Activated CD4-positive, alpha-beta memory T cell treated with anti-CD3 and anti-CD28 coated beads, Interleukin-2, amount 10 ng/mL, durations not matched to agents 7 days and 5 days (primary cell): ENCODE results near the gene B4GALT5. TPM values are rescaled to one million over a fixed set of nuclear protein-coding genes. Genes with fewer than 3 reads are reported as not detected.

Experiments
- CTCF ChIA-PET: fragments of 350-600 bp; sonication (Branson Sonifier 250); formaldehyde crosslinking; loops from one replicate; lab custom pipeline; 2021; ENCODE audit warnings: antibody characterized with exemption, inconsistent platforms; lab: Charles Lee
- POLR2A ChIA-PET: fragments of 350-600 bp; sonication (Branson Sonifier 250); formaldehyde crosslinking; loops from one replicate; lab custom pipeline; 2021; ENCODE audit warnings: antibody characterized with exemption; lab: Charles Lee
- DNase-seq: peaks from one replicate; pipeline ENCODE4 v3.0.0-alpha.2; 2020
- H3K27ac Mint-ChIP-seq: one replicate; pipeline ENCODE4 v1.8.0; 2021; ENCODE audit warnings: mild to moderate bottlenecking, mixed read lengths
- H3K27me3 Mint-ChIP-seq: one replicate; pipeline ENCODE4 v1.8.0; 2021; ENCODE audit warnings: mixed read lengths
- H3K36me3 Mint-ChIP-seq: one replicate; pipeline ENCODE4 v1.8.0; 2021; ENCODE audit warnings: low read depth, mixed read lengths
- H3K4me1 Mint-ChIP-seq: one replicate; pipeline ENCODE4 v1.8.0; 2021; ENCODE audit warnings: mixed read lengths
- H3K4me3 Mint-ChIP-seq: one replicate; pipeline ENCODE4 v1.8.0; 2021; ENCODE audit warnings: mild to moderate bottlenecking, mixed read lengths
- H3K9me3 Mint-ChIP-seq: one replicate; pipeline ENCODE4 v1.8.0; 2021; ENCODE audit warnings: mixed read lengths
- total RNA-seq, 2 experiments: library from RNA; stranded (reverse); gene quantifications; one replicate each; pipeline ENCODE4 v1.2.3, GENCODE V29; 2021

B4GALT5 gene
- total RNA-seq, 2 experiments from 2014 or later, result 21.6 to 22.4 TPM

GRCh38 chr20:49595811-49596561, 117.7 kb downstream of the B4GALT5 start:
- peak; percentile 79 for DNase-seq
- Mint-ChIP-seq H3K27ac (peak overlapping the region; percentile 99), H3K9me3 (peaks cover 9% of the 10 kb centered on the region), H3K4me3 (peak overlapping the region; percentile 98), H3K36me3 (peaks cover 73% of the 10 kb centered on the region), H3K27me3 (no peaks in the 10 kb centered on the region), H3K4me1 (peaks cover 89% of the 10 kb centered on the region)
- CTCF ChIA-PET, result interaction anchor here (0.6 to 6.6 kb wide), 8 partner anchors 8 to 340 kb away, joined by 3 to 114 read pairs (median 4); partner anchors contain the start of gene RNF114
- POLR2A ChIA-PET, result interaction anchor here (0.7 to 6.3 kb wide), 25 partner anchors 9 to 1334 kb away, joined by 3 to 184 read pairs (median 10); partner anchors contain the start of genes CSE1L, PTGIS, RNF114 and SLC9A8

GRCh38 chr20:49595346-49595745, 118.3 kb downstream of the B4GALT5 start:
- peaks cover 9% of the 10 kb centered on the region for H3K9me3 Mint-ChIP-seq
- peak overlapping the region; percentile 98 for H3K4me3 Mint-ChIP-seq
- POLR2A ChIA-PET, result interaction anchor here (0.9 to 6.3 kb wide), 24 partner anchors 8 to 835 kb away, joined by 3 to 184 read pairs (median 14); partner anchors contain the start of genes CSE1L, PTGIS, RNF114 and SLC9A8
- no peaks in the 10 kb centered on the region for H3K27me3 Mint-ChIP-seq
- peaks cover 89% of the 10 kb centered on the region for H3K4me1 Mint-ChIP-seq
- peak overlapping the region; percentile 99 for H3K27ac Mint-ChIP-seq
- DNase-seq, result no peak
- peaks cover 73% of the 10 kb centered on the region for H3K36me3 Mint-ChIP-seq
- CTCF ChIA-PET, result interaction anchor here (1.1 to 6.6 kb wide), 8 partner anchors 9 to 251 kb away, joined by 3 to 114 read pairs (median 6); no protein-coding TSS in a partner anchor

- DNase-seq, result peak; percentile 35
- H3K4me1 Mint-ChIP-seq, result peaks cover 89% of the 10 kb centered on the region
- H3K9me3 Mint-ChIP-seq, result peaks cover 13% of the 10 kb centered on the region
- peaks cover 73% of the 10 kb centered on the region for H3K36me3 Mint-ChIP-seq
- POLR2A ChIA-PET, result interaction anchor here (1.0 to 6.3 kb wide), 25 partner anchors 8 to 835 kb away, joined by 3 to 184 read pairs (median 13); partner anchors contain the start of genes CSE1L, PTGIS, RNF114 and SLC9A8
- CTCF ChIA-PET, result interaction anchor here (1.1 to 6.6 kb wide), 8 partner anchors 13 to 321 kb away, joined by 3 to 114 read pairs (median 7); no protein-coding TSS in a partner anchor
- H3K27me3 Mint-ChIP-seq, result no peaks in the 10 kb centered on the region
- peak overlapping the region; percentile 98 for H3K4me3 Mint-ChIP-seq
- peak overlapping the region; percentile 99 for H3K27ac Mint-ChIP-seq
These were observed 118.8 kb downstream of the B4GALT5 start for GRCh38 chr20:49594931-49595315.

GRCh38 chr20:49594143-49594930, 119.3 kb downstream of the B4GALT5 start:
- H3K4me1 Mint-ChIP-seq, result peaks cover 89% of the 10 kb centered on the region
- no peaks in the 10 kb centered on the region for H3K27me3 Mint-ChIP-seq
- peak overlapping the region; percentile 99 for H3K27ac Mint-ChIP-seq
- CTCF ChIA-PET, result interaction anchor here (1.1 to 6.6 kb wide), 10 partner anchors 14 to 322 kb away, joined by 3 to 114 read pairs (median 6); no protein-coding TSS in a partner anchor
- peaks cover 73% of the 10 kb centered on the region for H3K36me3 Mint-ChIP-seq
- H3K4me3 Mint-ChIP-seq, result peak overlapping the region; percentile 98
- POLR2A ChIA-PET, result interaction anchor here (0.6 to 6.3 kb wide), 24 partner anchors 10 to 834 kb away, joined by 3 to 184 read pairs (median 14); partner anchors contain the start of genes CSE1L, PTGIS, RNF114 and SLC9A8
- DNase-seq, result peak; percentile 91
- H3K9me3 Mint-ChIP-seq, result peaks cover 16% of the 10 kb centered on the region

- H3K4me1 Mint-ChIP-seq, result peaks cover 90% of the 10 kb centered on the region
- CTCF ChIA-PET, result interaction anchor here (1.1 to 6.6 kb wide), 7 partner anchors 15 to 266 kb away, joined by 3 to 114 read pairs (median 6); no protein-coding TSS in a partner anchor
- no peaks in the 10 kb centered on the region for H3K27me3 Mint-ChIP-seq
- peaks cover 75% of the 10 kb centered on the region for H3K36me3 Mint-ChIP-seq
- DNase-seq, result peak; percentile 61
- POLR2A ChIA-PET, result interaction anchor here (0.6 to 6.3 kb wide), 22 partner anchors 9 to 553 kb away, joined by 3 to 184 read pairs (median 14); partner anchors contain the start of genes CSE1L, PTGIS, RNF114 and SLC9A8
- peak overlapping the region; percentile 99 for H3K27ac Mint-ChIP-seq
- H3K9me3 Mint-ChIP-seq, result peaks cover 16% of the 10 kb centered on the region
- H3K4me3 Mint-ChIP-seq, result peak overlapping the region; percentile 98
These were observed 120.1 kb downstream of the B4GALT5 start for GRCh38 chr20:49593466-49594142.

- H3K4me1 Mint-ChIP-seq, result peaks cover 79% of the 10 kb centered on the region
- H3K9me3 Mint-ChIP-seq, result peaks cover 14% of the 10 kb centered on the region
- POLR2A ChIA-PET, result interaction anchor here (0.7 to 6.3 kb wide), 4 partner anchors 10 to 313 kb away, joined by 3 to 118 read pairs (median 10); no protein-coding TSS in a partner anchor
- H3K27ac Mint-ChIP-seq, result peak overlapping the region; percentile 99
- H3K27me3 Mint-ChIP-seq, result no peaks in the 10 kb centered on the region
- H3K4me3 Mint-ChIP-seq, result peak overlapping the region; percentile 98
- CTCF ChIA-PET, result interaction anchor here (2.3 kb wide), 1 partner anchor 49 kb away, joined by 19 read pairs; no protein-coding TSS in a partner anchor
- peaks cover 62% of the 10 kb centered on the region for H3K36me3 Mint-ChIP-seq
- DNase-seq, result no peak
These were observed 121.6 kb downstream of the B4GALT5 start for GRCh38 chr20:49592120-49592519.

GRCh38 chr20:49591217-49591865, 122.3 kb downstream of the B4GALT5 start:
- peaks cover 14% of the 10 kb centered on the region for H3K9me3 Mint-ChIP-seq
- H3K36me3 Mint-ChIP-seq, result peaks cover 58% of the 10 kb centered on the region
- peak overlapping the region; percentile 99 for H3K27ac Mint-ChIP-seq
- DNase-seq, result no peak
- peak overlapping the region; percentile 98 for H3K4me3 Mint-ChIP-seq
- peaks cover 75% of the 10 kb centered on the region for H3K4me1 Mint-ChIP-seq
- CTCF ChIA-PET, result interaction anchor here (0.7 to 2.3 kb wide), 5 partner anchors 11 to 54 kb away, joined by 3 to 19 read pairs (median 4); no protein-coding TSS in a partner anchor
- H3K27me3 Mint-ChIP-seq, result no peaks in the 10 kb centered on the region
- POLR2A ChIA-PET, result interaction anchor here (0.7 to 2.3 kb wide), 9 partner anchors 9 to 344 kb away, joined by 3 to 14 read pairs (median 3); partner anchors contain the start of genes RNF114 and ZNFX1

- H3K4me1 Mint-ChIP-seq, result peaks cover 66% of the 10 kb centered on the region
- peaks cover 49% of the 10 kb centered on the region for H3K36me3 Mint-ChIP-seq
- ChIA-PET CTCF (interaction anchor here (0.7 to 2.3 kb wide), 5 partner anchors 10 to 53 kb away, joined by 3 to 19 read pairs (median 4); no protein-coding TSS in a partner anchor), POLR2A (interaction anchor here (0.8 to 2.3 kb wide), 10 partner anchors 8 to 313 kb away, joined by 3 to 14 read pairs (median 3); partner anchors contain the start of gene ZNFX1)
- no peaks in the 10 kb centered on the region for H3K27me3 Mint-ChIP-seq
- H3K27ac Mint-ChIP-seq, result peak overlapping the region; percentile 99
- no peak for DNase-seq
- peak overlapping the region; percentile 40 for H3K4me3 Mint-ChIP-seq
- H3K9me3 Mint-ChIP-seq, result peaks cover 14% of the 10 kb centered on the region
These were observed 123.3 kb downstream of the B4GALT5 start for GRCh38 chr20:49590163-49591017.

GRCh38 chr20:49589747-49590146, 123.9 kb downstream of the B4GALT5 start:
- H3K4me3 Mint-ChIP-seq, result no peak overlapping the region
- H3K4me1 Mint-ChIP-seq, result peaks cover 66% of the 10 kb centered on the region
- ChIA-PET CTCF (interaction anchor here (2.3 kb wide), 1 partner anchor 47 kb away, joined by 19 read pairs; no protein-coding TSS in a partner anchor), POLR2A (interaction anchor here (0.8 to 2.3 kb wide), 5 partner anchors 8 to 47 kb away, joined by 3 to 14 read pairs (median 3); no protein-coding TSS in a partner anchor)
- peak overlapping the region; percentile 99 for H3K27ac Mint-ChIP-seq
- no peak for DNase-seq
- peaks cover 43% of the 10 kb centered on the region for H3K36me3 Mint-ChIP-seq
- H3K9me3 Mint-ChIP-seq, result peaks cover 14% of the 10 kb centered on the region
- no peaks in the 10 kb centered on the region for H3K27me3 Mint-ChIP-seq

- ChIA-PET CTCF (no interaction called here), POLR2A (interaction anchor here (0.9 kb wide), 1 partner anchor 8 kb away, joined by 3 read pairs; no protein-coding TSS in a partner anchor)
- peaks cover 17% of the 10 kb centered on the region for H3K9me3 Mint-ChIP-seq
- H3K4me1 Mint-ChIP-seq, result peaks cover 48% of the 10 kb centered on the region
- peaks cover 32% of the 10 kb centered on the region for H3K36me3 Mint-ChIP-seq
- no peak overlapping the region for H3K27ac Mint-ChIP-seq
- no peaks in the 10 kb centered on the region for H3K27me3 Mint-ChIP-seq
- no peak for DNase-seq
- H3K4me3 Mint-ChIP-seq, result no peak overlapping the region
These were observed 126.5 kb downstream of the B4GALT5 start for GRCh38 chr20:49587111-49587570.
